HepG2 (cell line): Measurements from ENCODE around the gene SLC66A3. TPM values are rescaled to one million over a fixed set of nuclear protein-coding genes. Genes with fewer than 3 reads are reported as not detected.

Source experiments
- ELF1 ChIP-seq: sonication (generic); formaldehyde crosslinking; IDR thresholded peaks from 2 replicates; pipeline ENCODE4 v1.4.0; 2020; ENCODE audit warnings: missing genetic modification reagents
- LRRFIP1 ChIP-seq: sonication (generic); formaldehyde crosslinking; conservative IDR thresholded peaks from 2 replicates; pipeline ENCODE4 v1.4.0; 2020; ENCODE audit warnings: missing genetic modification reagents
- MXD3 ChIP-seq: IDR thresholded peaks from 2 replicates; pipeline ENCODE4 v1.6.1; 2016; ENCODE audit warnings: mild to moderate bottlenecking, missing biosample characterization, missing genetic modification reagents
- RXRA ChIP-seq: sonication (generic); formaldehyde crosslinking; IDR thresholded peaks from 2 replicates; pipeline ENCODE4 v1.5.1; 2020; ENCODE audit warnings: missing genetic modification reagents
- SALL1 ChIP-seq: sonication (generic); formaldehyde crosslinking; IDR thresholded peaks from 2 replicates; pipeline ENCODE4 v1.8.0; 2022; ENCODE audit warnings: mild to moderate bottlenecking, missing genetic modification reagents
- ZFP82 ChIP-seq: sonication (generic); formaldehyde crosslinking; IDR thresholded peaks from 2 replicates; pipeline ENCODE4 v1.5.1; 2020; ENCODE audit warnings: mild to moderate bottlenecking, missing genetic modification reagents, borderline replicate concordance
- ZNF253 ChIP-seq: sonication (generic); formaldehyde crosslinking; IDR thresholded peaks from 2 replicates; pipeline ENCODE4 v1.8.0; 2022; ENCODE audit warnings: mild to moderate bottlenecking, missing genetic modification reagents, borderline replicate concordance
- ZNF33B ChIP-seq: sonication (generic); formaldehyde crosslinking; IDR thresholded peaks from 2 replicates; pipeline ENCODE4 v1.5.1; 2020; ENCODE audit warnings: mild to moderate bottlenecking, missing genetic modification reagents
- ZNF567 ChIP-seq: sonication (generic); formaldehyde crosslinking; IDR thresholded peaks from 2 replicates; pipeline ENCODE4 v1.8.1; 2023; ENCODE audit warnings: mild to moderate bottlenecking, missing genetic modification reagents, borderline replicate concordance
- ZNF629 ChIP-seq: sonication (generic); formaldehyde crosslinking; conservative IDR thresholded peaks from 2 replicates; pipeline ENCODE4 v1.5.0; 2020; ENCODE audit warnings: missing genetic modification reagents
- ZNF773 ChIP-seq: sonication (generic); formaldehyde crosslinking; IDR thresholded peaks from 2 replicates; pipeline ENCODE4 v1.4.0; 2020; ENCODE audit warnings: missing genetic modification reagents, borderline replicate concordance
- polyA plus RNA-seq, 8 experiments: library from polyadenylated mRNA; depleted of rRNA in 3 of 8; stranded (reverse) in 7 of 8; unstranded in 1 of 8; fragments of >200 nt; fragmentation: Illumina TruSeq in 4 of 8; extraction: Trizol in 4 of 8; gene quantifications; 2 replicates each; pipeline versions ENCODE4 v1.2.1 to v1.2.3, GENCODE V29; 2011 to 2016; ENCODE audit warnings: low read depth in 4 of 8, missing spikeins in 1 of 8, mixed read lengths in 1 of 8; ENCODE audit not compliant: insufficient read depth in 1 of 8
- total RNA-seq, 5 experiments: library from RNA; depleted of rRNA; stranded (reverse); fragments of >200 nt; fragmentation: Illumina TruSeq; extraction: Trizol; gene quantifications; 2 replicates each; pipeline ENCODE4 v1.2.3, GENCODE V29; 2016; ENCODE audit warnings: low read depth in 1 of 5
- TF ChIP-seq, protein P1 (sequence below): sonication (generic); formaldehyde crosslinking; IDR thresholded peaks from 2 replicates; pipeline ENCODE4 v1.5.1; 2020; ENCODE audit warnings: missing genetic modification reagents, mild to moderate bottlenecking, borderline replicate concordance
- TF ChIP-seq, protein P2 (sequence below): sonication (generic); formaldehyde crosslinking; IDR thresholded peaks from 2 replicates; pipeline ENCODE4 v1.4.0; 2020; ENCODE audit warnings: missing genetic modification reagents
- TF ChIP-seq, protein P3 (sequence below): sonication (generic); formaldehyde crosslinking; IDR thresholded peaks from 2 replicates; pipeline ENCODE4 v1.4.0; 2020; ENCODE audit warnings: missing genetic modification reagents

SLC66A3 gene
- total and polyA plus RNA-seq, 2 of the 13 experiments (the other 11 are each of a cell fraction or from before 2014, with no cell fraction given) = 2.2 to 3.7 TPM

GRCh38 chr2:11155381-11156035, at the start of gene SLC66A3 (continued):
- TF ChIP-seq, protein P1, sequence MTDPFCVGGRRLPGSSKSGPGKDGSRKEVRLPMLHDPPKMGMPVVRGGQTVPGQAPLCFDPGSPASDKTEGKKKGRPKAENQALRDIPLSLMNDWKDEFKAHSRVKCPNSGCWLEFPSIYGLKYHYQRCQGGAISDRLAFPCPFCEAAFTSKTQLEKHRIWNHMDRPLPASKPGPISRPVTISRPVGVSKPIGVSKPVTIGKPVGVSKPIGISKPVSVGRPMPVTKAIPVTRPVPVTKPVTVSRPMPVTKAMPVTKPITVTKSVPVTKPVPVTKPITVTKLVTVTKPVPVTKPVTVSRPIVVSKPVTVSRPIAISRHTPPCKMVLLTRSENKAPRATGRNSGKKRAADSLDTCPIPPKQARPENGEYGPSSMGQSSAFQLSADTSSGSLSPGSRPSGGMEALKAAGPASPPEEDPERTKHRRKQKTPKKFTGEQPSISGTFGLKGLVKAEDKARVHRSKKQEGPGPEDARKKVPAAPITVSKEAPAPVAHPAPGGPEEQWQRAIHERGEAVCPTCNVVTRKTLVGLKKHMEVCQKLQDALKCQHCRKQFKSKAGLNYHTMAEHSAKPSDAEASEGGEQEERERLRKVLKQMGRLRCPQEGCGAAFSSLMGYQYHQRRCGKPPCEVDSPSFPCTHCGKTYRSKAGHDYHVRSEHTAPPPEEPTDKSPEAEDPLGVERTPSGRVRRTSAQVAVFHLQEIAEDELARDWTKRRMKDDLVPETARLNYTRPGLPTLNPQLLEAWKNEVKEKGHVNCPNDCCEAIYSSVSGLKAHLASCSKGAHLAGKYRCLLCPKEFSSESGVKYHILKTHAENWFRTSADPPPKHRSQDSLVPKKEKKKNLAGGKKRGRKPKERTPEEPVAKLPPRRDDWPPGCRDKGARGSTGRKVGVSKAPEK = 0 out of 2 replicates have a peak, but pooled peaks have one; percentile 36
- peak; percentile 87 for TF ChIP-seq MXD3
- peak; percentile 76; the same call in 1 of the 2 replicates for TF ChIP-seq ZNF253 (CRISPR knock-in tag)
- peak; percentile 79 for TF ChIP-seq ZFP82 (CRISPR knock-in tag)
- TF ChIP-seq ZNF773 (CRISPR knock-in tag) = 0 out of 2 replicates have a peak, but pooled peaks have one; percentile 41
- peak; percentile 97 for TF ChIP-seq ZNF629 (CRISPR knock-in tag)
- TF ChIP-seq, protein P2, sequence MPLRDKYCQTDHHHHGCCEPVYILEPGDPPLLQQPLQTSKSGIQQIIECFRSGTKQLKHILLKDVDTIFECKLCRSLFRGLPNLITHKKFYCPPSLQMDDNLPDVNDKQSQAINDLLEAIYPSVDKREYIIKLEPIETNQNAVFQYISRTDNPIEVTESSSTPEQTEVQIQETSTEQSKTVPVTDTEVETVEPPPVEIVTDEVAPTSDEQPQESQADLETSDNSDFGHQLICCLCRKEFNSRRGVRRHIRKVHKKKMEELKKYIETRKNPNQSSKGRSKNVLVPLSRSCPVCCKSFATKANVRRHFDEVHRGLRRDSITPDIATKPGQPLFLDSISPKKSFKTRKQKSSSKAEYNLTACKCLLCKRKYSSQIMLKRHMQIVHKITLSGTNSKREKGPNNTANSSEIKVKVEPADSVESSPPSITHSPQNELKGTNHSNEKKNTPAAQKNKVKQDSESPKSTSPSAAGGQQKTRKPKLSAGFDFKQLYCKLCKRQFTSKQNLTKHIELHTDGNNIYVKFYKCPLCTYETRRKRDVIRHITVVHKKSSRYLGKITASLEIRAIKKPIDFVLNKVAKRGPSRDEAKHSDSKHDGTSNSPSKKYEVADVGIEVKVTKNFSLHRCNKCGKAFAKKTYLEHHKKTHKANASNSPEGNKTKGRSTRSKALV (CRISPR knock-in tag) = peak; percentile 96
- peak; percentile 63 for TF ChIP-seq SALL1 (CRISPR knock-in tag)
- TF ChIP-seq, protein P3, sequence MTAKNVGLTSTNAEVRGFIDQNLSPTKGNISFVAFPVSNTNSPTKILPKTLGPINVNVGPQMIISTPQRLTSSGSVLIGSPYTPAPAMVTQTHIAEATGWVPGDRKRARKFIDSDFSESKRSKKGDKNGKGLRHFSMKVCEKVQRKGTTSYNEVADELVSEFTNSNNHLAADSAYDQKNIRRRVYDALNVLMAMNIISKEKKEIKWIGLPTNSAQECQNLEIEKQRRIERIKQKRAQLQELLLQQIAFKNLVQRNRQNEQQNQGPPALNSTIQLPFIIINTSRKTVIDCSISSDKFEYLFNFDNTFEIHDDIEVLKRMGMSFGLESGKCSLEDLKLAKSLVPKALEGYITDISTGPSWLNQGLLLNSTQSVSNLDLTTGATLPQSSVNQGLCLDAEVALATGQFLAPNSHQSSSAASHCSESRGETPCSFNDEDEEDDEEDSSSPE (CRISPR knock-in tag) = no peak; the same call in 1 of the 2 replicates
- TF ChIP-seq ELF1 (CRISPR knock-in tag) = peak; percentile 21; the same call in 1 of the 2 replicates
- TF ChIP-seq RXRA (CRISPR knock-in tag) = peak; percentile 66; the same call in 1 of the 2 replicates
- peak; percentile 44; the same call in 1 of the 2 replicates for TF ChIP-seq ZNF33B (CRISPR knock-in tag)
- no peak for TF ChIP-seq LRRFIP1 (CRISPR knock-in tag)
- peak; percentile 92 for TF ChIP-seq ZNF567 (CRISPR knock-in tag)
